ENCODE data around the gene RGP1. TPM values are rescaled to one million over a fixed set of nuclear protein-coding genes. Genes with fewer than 3 reads are reported as not detected.

Gene RGP1
- polyA plus RNA-seq, 1 donor (not counting 4 experiments of a cell fraction or from before 2014, with no cell fraction given), result 18.3 TPM

DNA sequence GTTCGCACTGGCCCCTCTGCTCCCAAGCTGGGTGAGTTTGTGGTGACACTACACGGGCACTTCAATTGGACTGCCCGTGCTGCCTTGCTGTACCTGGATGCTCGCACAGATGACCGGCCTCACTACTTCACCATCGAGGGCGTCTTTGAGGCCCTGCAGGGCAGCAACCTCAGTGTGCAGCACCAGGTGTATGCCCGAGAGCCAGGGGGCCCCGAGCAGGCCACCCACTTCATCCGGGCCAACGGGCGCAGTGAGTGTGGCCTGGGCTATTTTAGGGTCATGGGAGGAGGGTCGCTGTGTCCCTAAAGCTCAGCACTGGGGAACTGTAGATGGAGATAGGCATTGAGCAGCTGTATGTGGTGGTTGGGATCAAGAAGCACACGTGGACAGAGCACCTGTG is 43.7 kb downstream of the RGP1 start:
- no peaks in the 10 kb centered on the region for H3K9me1 ChIP-seq (ENCODE audit: control insufficient read depth, extremely low read depth, insufficient read depth, low read length)
- H2AFZ ChIP-seq (ENCODE audit: control insufficient read depth, low read length), result no peak overlapping the region
- no peak overlapping the region for H3K27ac ChIP-seq (ENCODE audit: control insufficient read depth, insufficient read depth, low read length)
- DNase-seq (ENCODE audit: low read depth, low spot score) (no peak), FAIRE-seq (no peak)
- no peak overlapping the region for H3K9ac ChIP-seq (ENCODE audit: control insufficient read depth, extremely low read depth, insufficient read depth, low read length)
- no peaks in the 10 kb centered on the region for H3K9me3 ChIP-seq (ENCODE audit: control insufficient read depth, low read depth, low read length)
- H3K36me3 ChIP-seq (ENCODE audit: control insufficient read depth in 2 of 2, extremely low read depth in 1 of 2, insufficient read depth in 2 of 2, low read length in 2 of 2), result no peaks in the 10 kb centered on the region
- no peaks in the 10 kb centered on the region for H3K79me2 ChIP-seq (ENCODE audit: control insufficient read depth, insufficient read depth, low read length)
- TF ChIP-seq EZH2 (IDR thresholded peaks at IDR 0.05; ENCODE audit: low read length), result no peak
- TF ChIP-seq, protein P1, sequence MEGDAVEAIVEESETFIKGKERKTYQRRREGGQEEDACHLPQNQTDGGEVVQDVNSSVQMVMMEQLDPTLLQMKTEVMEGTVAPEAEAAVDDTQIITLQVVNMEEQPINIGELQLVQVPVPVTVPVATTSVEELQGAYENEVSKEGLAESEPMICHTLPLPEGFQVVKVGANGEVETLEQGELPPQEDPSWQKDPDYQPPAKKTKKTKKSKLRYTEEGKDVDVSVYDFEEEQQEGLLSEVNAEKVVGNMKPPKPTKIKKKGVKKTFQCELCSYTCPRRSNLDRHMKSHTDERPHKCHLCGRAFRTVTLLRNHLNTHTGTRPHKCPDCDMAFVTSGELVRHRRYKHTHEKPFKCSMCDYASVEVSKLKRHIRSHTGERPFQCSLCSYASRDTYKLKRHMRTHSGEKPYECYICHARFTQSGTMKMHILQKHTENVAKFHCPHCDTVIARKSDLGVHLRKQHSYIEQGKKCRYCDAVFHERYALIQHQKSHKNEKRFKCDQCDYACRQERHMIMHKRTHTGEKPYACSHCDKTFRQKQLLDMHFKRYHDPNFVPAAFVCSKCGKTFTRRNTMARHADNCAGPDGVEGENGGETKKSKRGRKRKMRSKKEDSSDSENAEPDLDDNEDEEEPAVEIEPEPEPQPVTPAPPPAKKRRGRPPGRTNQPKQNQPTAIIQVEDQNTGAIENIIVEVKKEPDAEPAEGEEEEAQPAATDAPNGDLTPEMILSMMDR (optimal IDR thresholded peaks at IDR 0.05 in 1 of 3, IDR thresholded peaks at IDR 0.05 in 1 of 3, conservative IDR thresholded peaks at IDR 0.05 in 1 of 3; ENCODE audit: extremely low read depth in 1 of 3, insufficient read depth in 2 of 3, low read length in 3 of 3), result no peak
- no peak overlapping the region for H3K4me3 ChIP-seq (ENCODE audit: control insufficient read depth in 2 of 3, extremely low read depth in 1 of 3, insufficient read depth in 2 of 3, low read depth in 1 of 3, low read length in 3 of 3)
- no peaks in the 10 kb centered on the region for H4K20me1 ChIP-seq (ENCODE audit: control insufficient read depth, extremely low read depth, insufficient read depth, low read length)
- no peak overlapping the region for H3K4me2 ChIP-seq (ENCODE audit: control insufficient read depth, extremely low read depth, insufficient read depth, low read depth, low read length)
- H3K4me1 ChIP-seq (ENCODE audit: control insufficient read depth, extremely low read depth, insufficient read depth, low read length), result peaks cover 9% of the 10 kb centered on the region
- H3K27me3 ChIP-seq (ENCODE audit: control insufficient read depth, extremely low read depth, insufficient read depth, low read length), result no peaks in the 10 kb centered on the region
- dilution Hi-C loops (cut with MboI; ENCODE audit: extremely low pct_ligation_motif_present, low sequenced_read_pairs), result no loop called here

DNA sequence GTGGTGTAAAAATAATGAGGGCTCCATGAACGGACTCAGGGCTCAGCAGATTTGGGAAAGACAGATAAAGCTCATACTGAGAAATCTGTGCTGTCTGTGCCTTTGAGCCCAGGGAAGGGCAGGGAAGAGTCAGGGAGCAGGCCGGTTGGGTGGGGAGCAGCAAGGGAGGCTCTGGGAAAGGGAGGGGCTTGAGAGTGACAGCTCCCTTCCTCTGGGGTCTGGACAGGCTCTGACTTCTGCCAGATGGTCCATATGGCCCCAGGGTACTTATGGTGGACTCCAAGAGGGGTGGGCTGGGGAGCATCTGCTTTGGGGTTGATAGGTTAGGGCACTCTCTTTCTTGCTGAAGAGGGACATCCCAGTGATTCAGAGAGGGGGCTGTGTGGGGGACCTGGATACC is 44.4 kb downstream of the RGP1 start:
- no peak overlapping the region for H2AFZ ChIP-seq (ENCODE audit: control insufficient read depth, low read length)
- no peak overlapping the region for H3K4me2 ChIP-seq (ENCODE audit: control insufficient read depth, extremely low read depth, insufficient read depth, low read depth, low read length)
- H3K9me1 ChIP-seq (ENCODE audit: control insufficient read depth, extremely low read depth, insufficient read depth, low read length), result no peaks in the 10 kb centered on the region
- no peak overlapping the region for H3K9ac ChIP-seq (ENCODE audit: control insufficient read depth, extremely low read depth, insufficient read depth, low read length)
- no peak overlapping the region for H3K27ac ChIP-seq (ENCODE audit: control insufficient read depth, insufficient read depth, low read length)
- H3K4me1 ChIP-seq (ENCODE audit: control insufficient read depth, extremely low read depth, insufficient read depth, low read length), result peaks cover 14% of the 10 kb centered on the region
- H3K4me3 ChIP-seq (ENCODE audit: control insufficient read depth in 2 of 3, extremely low read depth in 1 of 3, insufficient read depth in 2 of 3, low read depth in 1 of 3, low read length in 3 of 3), result no peak overlapping the region
- dilution Hi-C loops (cut with MboI; ENCODE audit: extremely low pct_ligation_motif_present, low sequenced_read_pairs), result no loop called here
- H3K36me3 ChIP-seq (ENCODE audit: control insufficient read depth in 2 of 2, extremely low read depth in 1 of 2, insufficient read depth in 2 of 2, low read length in 2 of 2), result no peaks in the 10 kb centered on the region
- no peaks in the 10 kb centered on the region for H4K20me1 ChIP-seq (ENCODE audit: control insufficient read depth, extremely low read depth, insufficient read depth, low read length)
- TF ChIP-seq, protein P1 (optimal IDR thresholded peaks at IDR 0.05 in 1 of 3, IDR thresholded peaks at IDR 0.05 in 1 of 3, conservative IDR thresholded peaks at IDR 0.05 in 1 of 3; ENCODE audit: extremely low read depth in 1 of 3, insufficient read depth in 2 of 3, low read length in 3 of 3), result no peak
- no peak for TF ChIP-seq EZH2 (IDR thresholded peaks at IDR 0.05; ENCODE audit: low read length)
- no peaks in the 10 kb centered on the region for H3K9me3 ChIP-seq (ENCODE audit: control insufficient read depth, low read depth, low read length)
- H3K27me3 ChIP-seq (ENCODE audit: control insufficient read depth, extremely low read depth, insufficient read depth, low read length), result no peaks in the 10 kb centered on the region
- FAIRE-seq (no peak), DNase-seq (ENCODE audit: low read depth, low spot score) (no peak)
- H3K79me2 ChIP-seq (ENCODE audit: control insufficient read depth, insufficient read depth, low read length), result no peaks in the 10 kb centered on the region

All from keratinocyte (primary cell).